ENCODE results near the gene CFAP77. TPM values are rescaled to one million over a fixed set of nuclear protein-coding genes. Genes with fewer than 3 reads are reported as not detected.

The CFAP77 gene
- total and polyA plus RNA-seq, 2 of the 4 experiments (the other 2 are of a cell fraction) = not detected

- POLR2A ChIA-PET (ENCODE audit: unreplicated experiment) = no interaction called here
Measured at GRCh38 chr9:132439153-132439552, 29.1 kb downstream of the CFAP77 start.

More at GRCh38 chr9:132439153-132439552, 29.1 kb downstream of the CFAP77 start:
- H3K4me1 ChIP-seq (ENCODE audit: control insufficient read depth, insufficient read depth, low read length) = no peaks in the 10 kb centered on the region
- dilution Hi-C loops (cut with HindIII; ENCODE audit: low sequenced_read_pairs, unreplicated experiment) = no loop called here
- H2BK120ac ChIP-seq (ENCODE audit: low read depth, low read length) = no peak overlapping the region
- H4K8ac ChIP-seq (ENCODE audit: low read depth in 2 of 2, low read length in 2 of 2) = no peak overlapping the region
- H3K79me1 ChIP-seq (ENCODE audit: low read depth in 1 of 2, low read length in 2 of 2) = no peaks in the 10 kb centered on the region
- CTCF ChIA-PET = no interaction called here
- H3K14ac ChIP-seq (replicated peaks; ENCODE audit: low read depth, low read length) = no peak overlapping the region
- no peaks in the 10 kb centered on the region for H3K36me3 ChIP-seq (ENCODE audit: control insufficient read depth, insufficient read depth, low read length)
- H3K9me3 ChIP-seq (ENCODE audit: control insufficient read depth, insufficient read depth, low read length) = no peaks in the 10 kb centered on the region
- H3K27me3 ChIP-seq (ENCODE audit: control insufficient read depth, insufficient read depth, low read length) = peaks cover 34% of the 10 kb centered on the region
- no peak overlapping the region for H3K18ac ChIP-seq (ENCODE audit: low read depth, low read length)
- no peak overlapping the region for H3K4ac ChIP-seq (ENCODE audit: low read depth, low read length)
- no TSS peak for BruUV-seq (replicated peaks)
- no peak overlapping the region for H3K56ac ChIP-seq (ENCODE audit: extremely low read depth, insufficient read depth, low read length)
- no peak overlapping the region for H3K27ac ChIP-seq (ENCODE audit: insufficient read depth, low read length)
- intact Hi-C loops (cut with micrococcal nuclease) = no loop called here
- no peak overlapping the region for H2AK9ac ChIP-seq (replicated peaks; ENCODE audit: low read depth, low read length, poor library complexity)
- TF ChIP-seq RCOR1 (IDR thresholded peaks at IDR 0.05; ENCODE audit: insufficient replicate concordance, low read length) (no peak), MAFK (IDR thresholded peaks at IDR 0.05; ENCODE audit: low read depth, low read length) (no peak), MXI1 (IDR thresholded peaks at IDR 0.05; ENCODE audit: borderline replicate concordance, low read depth, low read length) (no peak), RAD21 (IDR thresholded peaks at IDR 0.05; ENCODE audit: low read length) (no peak), POLR2A (IDR thresholded peaks at IDR 0.05; ENCODE audit: low read depth, low read length) (no peak), ELK1 (IDR thresholded peaks at IDR 0.05; ENCODE audit: borderline replicate concordance, low read depth, low read length) (no peak), CEBPB (IDR thresholded peaks at IDR 0.05; ENCODE audit: low read depth, low read length) (no peak), RFX5 (IDR thresholded peaks at IDR 0.05; ENCODE audit: low read depth, low read length) (no peak), CTCF (conservative IDR thresholded peaks at IDR 0.05; ENCODE audit: low read depth, low read length) (no peak), MAZ (IDR thresholded peaks at IDR 0.05; ENCODE audit: borderline replicate concordance, low read depth, low read length) (no peak), NFE2L2 (IDR thresholded peaks at IDR 0.05; ENCODE audit: low read depth, low read length) (no peak), SMC3 (IDR thresholded peaks at IDR 0.05; ENCODE audit: low read depth, low read length) (no peak), FOS (IDR thresholded peaks at IDR 0.05; ENCODE audit: low read depth, low read length) (no peak), BHLHE40 (IDR thresholded peaks at IDR 0.05; ENCODE audit: low read depth, low read length) (no peak), CHD1 (IDR thresholded peaks at IDR 0.05; ENCODE audit: low read depth, low read length) (no peak), USF2 (IDR thresholded peaks at IDR 0.05; ENCODE audit: low read depth, low read length) (no peak)
- no peak overlapping the region for H2BK5ac ChIP-seq (ENCODE audit: low read depth, low read length, poor library complexity, severe bottlenecking)
- H3K9me1 ChIP-seq (ENCODE audit: insufficient read depth, low read length) = no peaks in the 10 kb centered on the region
- H4K5ac ChIP-seq (ENCODE audit: low read depth, low read length) = no peak overlapping the region
- H2AK5ac ChIP-seq (ENCODE audit: low read depth, low read length) = no peak overlapping the region
- H3K4me2 ChIP-seq (ENCODE audit: low read depth, low read length) = no peak overlapping the region
- H3K23ac ChIP-seq (ENCODE audit: low read depth, low read length) = no peak overlapping the region
- H2BK15ac ChIP-seq (ENCODE audit: low read depth, low read length) = no peak overlapping the region
- 100% methylated on average over 1 of the region's 4 CpGs; no CpG with 5 or more reads in 1 of the 2 experiments for WGBS, 2 experiments (ENCODE audit: extremely low coverage in 2 of 2, insufficient read length in 1 of 2)
- DNase-seq (no peak), ATAC-seq (ENCODE audit: low read depth) (no peak)
- no peak overlapping the region for H2BK20ac ChIP-seq (ENCODE audit: low read depth, low read length)
- H3K4me3 ChIP-seq (ENCODE audit: insufficient read depth, low read depth, low read length) = no peak overlapping the region
- no peak overlapping the region for H3K9ac ChIP-seq (ENCODE audit: low read depth, low read length)
- H2AFZ ChIP-seq (replicated peaks; ENCODE audit: low read length, poor library complexity) = no peak overlapping the region
- in situ Hi-C loops (cut with MboI; ENCODE audit: low sequenced_read_pairs) = no loop called here
- H4K20me1 ChIP-seq (ENCODE audit: insufficient read depth, low read length) = peaks cover 3% of the 10 kb centered on the region; the same call in 1 of the 2 replicates
- H4K91ac ChIP-seq (ENCODE audit: insufficient read depth, low read depth, low read length) = no peak overlapping the region
